Psoas muscle (tissue), 8 donors: ENCODE measurements around the gene ADCY1. TPM values are rescaled to one million over a fixed set of nuclear protein-coding genes. Genes with fewer than 3 reads are reported as not detected.
"Not testable (repeated sequence)": the region's sequence is repeated elsewhere in the genome, so short reads cannot be mapped to it uniquely, and the experiment has no call there.

Experiments used
- ATAC-seq, 4 donors: fragments of 200-7000 bp; cut with Tn5 transposase; one replicate each; pipeline ENCODE4 v1.9.1; 2020; ENCODE audit warnings: moderate library complexity in 3 of 4, mild to moderate bottlenecking in 2 of 4
- DNase-seq, 2 donors: peaks; one replicate each; pipeline ENCODE4 v3.0.0-alpha.2; 2020
- H3K27ac ChIP-seq: fragments of 200-600 bp; one replicate; pipeline ENCODE4 v1.8.0; 2022
- H3K27me3 ChIP-seq, 3 donors: fragments of 200-600 bp in 1 of 3; one replicate each; pipeline versions ENCODE4 v1.6.1 to v1.8.0; 2013 to 2022; ENCODE audit warnings: low read length in 2 of 3, mild to moderate bottlenecking in 2 of 3, moderate library complexity in 1 of 3; ENCODE audit not compliant: insufficient read depth in 3 of 3
- H3K36me3 ChIP-seq, 2 donors: fragments of 200-600 bp in 1 of 2; one replicate each; pipeline versions ENCODE4 v1.6.1 to v1.8.0; 2013 to 2022; ENCODE audit warnings: low read depth in 1 of 2, mild to moderate bottlenecking in 1 of 2, moderate library complexity in 1 of 2; ENCODE audit not compliant: insufficient read depth in 1 of 2
- H3K4me1 ChIP-seq: fragments of 200-600 bp; one replicate; pipeline ENCODE4 v1.8.0; 2022
- H3K4me3 ChIP-seq: fragments of 200-600 bp; one replicate; pipeline ENCODE4 v1.8.0; 2022; ENCODE audit warnings: mild to moderate bottlenecking
- H3K9me3 ChIP-seq: fragments of 200-600 bp; one replicate; pipeline ENCODE4 v1.8.0; 2022
- CTCF ChIP-seq: fragments of 200-600 bp; IDR thresholded peaks from one replicate; pipeline ENCODE4 v1.8.0; 2022; ENCODE audit warnings: antibody characterized with exemption
- WGBS, 3 donors: extraction: QIAGEN DNeasy Blood & Tissue Kit; methylation state at CpG; one replicate each; pipeline versions ENCODE4 v1.1.6 to v1.1.7; 2013; 5-methylcytosine and 5-hydroxymethylcytosine counted together
- intact Hi-C, 2 donors: fragments of 100-400 bp; cut with DNase I; formaldehyde crosslinking; loops; one replicate each; pipeline versions ENCODE4 v1.11.0 to v1.14.2; 2022
- long read RNA-seq, 2 donors: library from polyadenylated mRNA; unstranded; transcript quantifications; one replicate each; pipeline ENCODE4 v2.0.0, GENCODE V29; 2021
- polyA plus RNA-seq, 3 donors: library from polyadenylated mRNA; stranded (reverse); fragments of 200-250 nt; gene quantifications; one replicate each; pipeline ENCODE4 v1.2.3, GENCODE V29; 2013
- total RNA-seq, 4 donors: library from RNA; stranded (reverse); fragmentation: NEBNext Ultra II Directional in 2 of 4; extraction: Animal tissue kit (Norgen Biotek cat#: 25700) in 2 of 4; gene quantifications; one replicate each; pipeline versions ENCODE4 v1.2.1 to v1.2.4, GENCODE V29; 2021 to 2023
- donor health status: healthy with polysubstance abuse.
- donor health status: DM: no; HTN: no; CAD: no; lungs with moderate emphysema.
- donor health status: Bipolar disorder and iron deficiency.
- donor health status: healthy.
- donor health status: DM: yes; HTN: yes; CAD: no.
- donor health status: DM: no; HTN: no; CAD: no.
- donor health status: DM: no; HTN: no; CAD: no.
- donor health status: DM: yes; HTN: yes; CAD: no.

Gene ADCY1
- total RNA-seq, result 1 to 10 TPM; 2.2 to 4.3 (median 4.1) TPM
- 1 to 10 TPM; 1.3 to 1.6 (median 1.4) TPM for polyA plus RNA-seq
- long read RNA-seq, donor 1, partial matches to known transcripts, result 0 of 3 reads
- long read RNA-seq, donor 1, other reads (novel, unspliced or antisense), result 1 of 3 reads
- long read RNA-seq, donor 2, partial matches to known transcripts, result 0 of 6 reads
- long read RNA-seq, donor 2, other reads (novel, unspliced or antisense), result 4 of 6 reads

GRCh38 chr7:45573661-45574415, at the start of gene ADCY1:
Gene ADCY1 (plus strand): TSS chr7:45574368. CDS start chr7:45574544, 176 bp downstream.
- no peak within 1 kb of the TSS for H3K27ac ChIP-seq
- DNase-seq (no peak), ATAC-seq (peak in 1 of 4 donors; percentile 44)
- no peaks in the 10 kb centered on the region for H3K36me3 ChIP-seq
- peaks cover 7% of the 10 kb centered on the region for H3K4me1 ChIP-seq
- H3K27me3 ChIP-seq, result peaks cover 0 to 6% (median 0%) of the 10 kb centered on the region in 3 donors
- WGBS, 3 donors, result 16 to 38% (median 30%) methylated on average over 35 to 68 of the region's 74 CpGs
- peak within 1 kb of the TSS; percentile 73 for H3K4me3 ChIP-seq
- H3K9me3 ChIP-seq, result no peaks in the 10 kb centered on the region
- no peak for TF ChIP-seq CTCF
- intact Hi-C loops, result no loop called here

GRCh38 chr7:45524445-45524844, 49.7 kb upstream of the ADCY1 start:
- DNase-seq (no peak), ATAC-seq (peak in 2 of 4 donors; percentile 35 to 48)
- H3K27me3 ChIP-seq, result peaks cover 0 to 3% (median 0%) of the 10 kb centered on the region in 3 donors
- H3K9me3 ChIP-seq, result peaks cover 8% of the 10 kb centered on the region
- no peak overlapping the region for H3K27ac ChIP-seq
- 23 to 37% (median 26%) methylated on average over 5 of the region's 5 CpGs for WGBS, 3 donors
- H3K4me1 ChIP-seq, result no peaks in the 10 kb centered on the region
- TF ChIP-seq CTCF, result no peak
- intact Hi-C loops, result no loop called here
- no peak overlapping the region for H3K4me3 ChIP-seq
- H3K36me3 ChIP-seq, result no peaks in the 10 kb centered on the region

- no peak for TF ChIP-seq CTCF
- DNase-seq (no peak), ATAC-seq (peak in 1 of 4 donors; percentile 17)
- Histone ChIP-seq H3K27ac (no peak overlapping the region), H3K4me3 (no peak overlapping the region), H3K9me3 (peaks cover 6% of the 10 kb centered on the region), H3K4me1 (no peaks in the 10 kb centered on the region), H3K27me3 (peaks cover 0 to 3% (median 0%) of the 10 kb centered on the region in 3 donors), H3K36me3 (no peaks in the 10 kb centered on the region)
- intact Hi-C loops, result no loop called here
Observed at GRCh38 chr7:45525057-45525456, 49.1 kb upstream of the ADCY1 start.

- WGBS, 3 donors, result 20 to 32% (median 21%) methylated on average over 3 of the region's 3 CpGs
- Histone ChIP-seq H3K27ac (no peak overlapping the region), H3K4me1 (no peaks in the 10 kb centered on the region), H3K27me3 (no peaks in the 10 kb centered on the region), H3K4me3 (no peak overlapping the region), H3K36me3 (no peaks in the 10 kb centered on the region), H3K9me3 (peaks cover 17% of the 10 kb centered on the region)
- TF ChIP-seq CTCF, result no peak
- intact Hi-C loops, result no loop called here
- ATAC-seq (no peak), DNase-seq (no peak)
Observed at GRCh38 chr7:45543473-45543872, 30.7 kb upstream of the ADCY1 start.

GRCh38 chr7:45545105-45545710, 29.0 kb upstream of the ADCY1 start:
- intact Hi-C loops, DNase-seq, H3K27me3 ChIP-seq, H3K36me3 ChIP-seq, H3K27ac ChIP-seq, H3K4me3 ChIP-seq, ATAC-seq, H3K4me1 ChIP-seq, H3K9me3 ChIP-seq: not testable (repeated sequence)
- 39 to 59% (median 49%) methylated on average over 3 of the region's 3 CpGs for WGBS, 3 donors

- ATAC-seq, H3K4me3 ChIP-seq, intact Hi-C loops, H3K27me3 ChIP-seq, H3K9me3 ChIP-seq, DNase-seq, H3K27ac ChIP-seq, H3K36me3 ChIP-seq, H3K4me1 ChIP-seq: not testable (repeated sequence)
- WGBS, 3 donors, result 44 to 80% (median 54%) methylated on average over 2 of the region's 2 CpGs
Observed at GRCh38 chr7:45548917-45549316, 25.3 kb upstream of the ADCY1 start.
